HEK293 (cell line): ENCODE data around the gene FALEC.

Experiments
- SALL2 ChIP-seq: fragments of 450-650 bp; formaldehyde crosslinking; IDR thresholded peaks from 2 replicates; pipeline ENCODE4 v1.5.0; 2017; ENCODE audit warnings: missing biosample characterization, mild to moderate bottlenecking, missing genetic modification characterization, borderline replicate concordance
- YY2 ChIP-seq: fragments of 450-650 bp; formaldehyde crosslinking; IDR thresholded peaks from 2 replicates; pipeline ENCODE4 v1.5.1; 2016; ENCODE audit warnings: missing biosample characterization, missing genetic modification characterization
- ZFP69B ChIP-seq: fragments of 450-650 bp; formaldehyde crosslinking; IDR thresholded peaks from 2 replicates; pipeline ENCODE4 v1.5.1; 2016; ENCODE audit warnings: missing biosample characterization, missing genetic modification characterization
- ZNF2 ChIP-seq: fragments of 450-650 bp; formaldehyde crosslinking; IDR thresholded peaks from 2 replicates; pipeline ENCODE4 v1.5.1; 2016; ENCODE audit warnings: missing biosample characterization, missing genetic modification characterization
- ZNF214 ChIP-seq: fragments of 450-650 bp; formaldehyde crosslinking; IDR thresholded peaks from 2 replicates; pipeline ENCODE4 v1.5.1; 2017; ENCODE audit warnings: missing biosample characterization, mild to moderate bottlenecking, missing genetic modification characterization, borderline replicate concordance
- ZNF239 ChIP-seq: fragments of 450-650 bp; formaldehyde crosslinking; IDR thresholded peaks from 2 replicates; pipeline ENCODE4 v1.5.1; 2016; ENCODE audit warnings: missing biosample characterization, missing genetic modification characterization
- ZNF24 ChIP-seq: fragments of 450-650 bp; formaldehyde crosslinking; IDR thresholded peaks from 2 replicates; pipeline ENCODE4 v1.5.1; 2016; ENCODE audit warnings: missing biosample characterization, missing genetic modification characterization
- ZNF248 ChIP-seq: fragments of 450-650 bp; formaldehyde crosslinking; IDR thresholded peaks from 2 replicates; pipeline ENCODE4 v1.5.1; 2017; ENCODE audit warnings: missing biosample characterization, missing genetic modification characterization
- ZNF26 ChIP-seq: fragments of 450-650 bp; formaldehyde crosslinking; IDR thresholded peaks from 2 replicates; pipeline ENCODE4 v1.5.1; 2016; ENCODE audit warnings: missing biosample characterization, missing genetic modification characterization
- ZNF280D ChIP-seq: fragments of 450-650 bp; formaldehyde crosslinking; IDR thresholded peaks from 2 replicates; pipeline ENCODE4 v1.5.1; 2016; ENCODE audit warnings: missing biosample characterization, missing genetic modification characterization
- ZNF350 ChIP-seq: fragments of 450-650 bp; formaldehyde crosslinking; IDR thresholded peaks from 2 replicates; pipeline ENCODE4 v1.5.0; 2017; ENCODE audit warnings: missing biosample characterization, mild to moderate bottlenecking, missing genetic modification characterization
- ZNF37A ChIP-seq: fragments of 450-650 bp; IDR thresholded peaks from 2 replicates; pipeline ENCODE4 v1.5.1; 2018; ENCODE audit warnings: missing biosample characterization, missing genetic modification characterization
- ZNF426 ChIP-seq: fragments of 450-650 bp; formaldehyde crosslinking; IDR thresholded peaks from 2 replicates; pipeline ENCODE4 v1.5.1; 2017; ENCODE audit warnings: missing biosample characterization, missing genetic modification characterization, mild to moderate bottlenecking, inconsistent platforms, moderate library complexity
- ZNF433 ChIP-seq: fragments of 450-650 bp; formaldehyde crosslinking; IDR thresholded peaks from 2 replicates; pipeline ENCODE4 v1.5.1; 2016; ENCODE audit warnings: missing biosample characterization, missing genetic modification characterization, low read depth
- ZNF513 ChIP-seq: fragments of 450-650 bp; IDR thresholded peaks from 2 replicates; pipeline ENCODE4 v1.5.1; 2018; ENCODE audit warnings: missing biosample characterization, missing genetic modification characterization
- ZNF518A ChIP-seq: fragments of 450-650 bp; formaldehyde crosslinking; conservative IDR thresholded peaks from 2 replicates; pipeline ENCODE4 v1.5.1; 2016; ENCODE audit warnings: low read depth, missing biosample characterization, missing genetic modification characterization
- ZNF529 ChIP-seq: fragments of 450-650 bp; formaldehyde crosslinking; IDR thresholded peaks from 2 replicates; pipeline ENCODE4 v1.5.1; 2017; ENCODE audit warnings: missing genetic modification characterization, missing biosample characterization; ENCODE audit not compliant: insufficient replicate concordance
- ZNF544 ChIP-seq: fragments of 450-650 bp; formaldehyde crosslinking; IDR thresholded peaks from 2 replicates; pipeline ENCODE4 v1.5.0; 2017; ENCODE audit warnings: missing biosample characterization, missing genetic modification characterization
- ZNF571 ChIP-seq: fragments of 450-650 bp; formaldehyde crosslinking; IDR thresholded peaks from 2 replicates; pipeline ENCODE4 v1.5.0; 2017; ENCODE audit warnings: missing biosample characterization, missing genetic modification characterization
- ZNF843 ChIP-seq: fragments of 450-650 bp; formaldehyde crosslinking; IDR thresholded peaks from 2 replicates; pipeline ENCODE4 v1.5.1; 2016; ENCODE audit warnings: missing biosample characterization, missing genetic modification characterization

The FALEC gene

GRCh38 chr1:150561254-150561973 lies 45.9 kb downstream of the FALEC start (continued):
- TF ChIP-seq YY2 (tag by site-specific recombination) = no peak
- TF ChIP-seq ZFP69B (tag by site-specific recombination) = no peak
- TF ChIP-seq ZNF529 (tag by site-specific recombination) = no peak
- no peak for TF ChIP-seq ZNF518A
- peak; percentile 46; the same call in 1 of the 2 replicates for TF ChIP-seq ZNF24 (tag by site-specific recombination)
- 0 out of 2 replicates have a peak, but pooled peaks have one; percentile 67 for TF ChIP-seq ZNF280D
- no peak for TF ChIP-seq ZNF37A
- TF ChIP-seq ZNF843 (tag by site-specific recombination) = no peak; the same call in 1 of the 2 replicates
- TF ChIP-seq ZNF214 (tag by site-specific recombination) = no peak
- TF ChIP-seq ZNF433 (tag by site-specific recombination) = no peak
- 0 out of 2 replicates have a peak, but pooled peaks have one; percentile 16 for TF ChIP-seq ZNF513 (tag by site-specific recombination)
- TF ChIP-seq ZNF239 (tag by site-specific recombination) = no peak
- TF ChIP-seq ZNF544 (tag by site-specific recombination) = no peak
- TF ChIP-seq ZNF426 (tag by site-specific recombination) = no peak
- no peak for TF ChIP-seq ZNF571
- TF ChIP-seq ZNF350 (tag by site-specific recombination) = no peak
- TF ChIP-seq ZNF2 = peak; percentile 34
- TF ChIP-seq ZNF248 (tag by site-specific recombination) = no peak
- TF ChIP-seq SALL2 (tag by site-specific recombination) = no peak
- TF ChIP-seq ZNF26 (tag by site-specific recombination) = no peak
- TF ChIP-seq, all 188 proteins: peak for 54
